IPS DF 4.7 (cell line): ENCODE measurements around the gene COG7.
"Not testable (repeated sequence)": the region's sequence is repeated elsewhere in the genome, so short reads cannot be mapped to it uniquely, and the experiment has no call there.

ENCODE experiments used
- DNase-seq: peaks from one replicate; pipeline ENCODE4 v3.0.0-alpha.2; 2013; ENCODE audit warnings: low spot score; ENCODE audit errors: extremely low read depth

COG7 gene

GRCh38 chr16:23410176-23410575 lies 42.8 kb downstream of the COG7 start:
- DNase-seq, result no peak

- no peak for DNase-seq
Observed at GRCh38 chr16:23409522-23409921, 43.5 kb downstream of the COG7 start.

DNA sequence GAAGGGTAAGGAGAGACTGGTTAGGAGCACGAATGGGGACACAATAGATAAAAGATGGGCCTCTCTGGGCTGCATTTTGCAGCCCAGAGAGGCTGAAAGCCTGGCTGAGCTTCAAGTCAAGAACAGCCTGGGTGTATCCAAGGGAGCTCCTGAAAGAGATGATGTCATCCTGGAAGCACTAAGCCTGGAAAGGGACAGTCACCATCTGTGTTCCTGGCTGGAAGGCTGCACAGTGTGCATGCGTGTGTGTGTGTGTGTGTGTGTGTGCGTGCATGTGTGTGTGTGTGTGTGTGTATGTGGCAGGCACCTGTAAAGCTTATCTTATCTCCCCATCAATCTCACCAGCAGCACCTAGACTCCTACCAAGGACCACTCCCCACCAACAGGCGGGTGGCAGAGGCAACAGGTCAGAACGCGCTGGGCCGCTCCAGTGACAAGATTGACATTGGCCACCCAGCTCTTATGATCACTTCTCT lies 44.1 kb downstream of the COG7 start:
- no peak for DNase-seq

- no peak for DNase-seq
Observed at GRCh38 chr16:23408242-23408822, 44.7 kb downstream of the COG7 start.

GRCh38 chr16:23407436-23408127 lies 45.4 kb downstream of the COG7 start:
- no peak for DNase-seq

- DNase-seq, result no peak
Observed at GRCh38 chr16:23406546-23407240, 46.3 kb downstream of the COG7 start.

DNA sequence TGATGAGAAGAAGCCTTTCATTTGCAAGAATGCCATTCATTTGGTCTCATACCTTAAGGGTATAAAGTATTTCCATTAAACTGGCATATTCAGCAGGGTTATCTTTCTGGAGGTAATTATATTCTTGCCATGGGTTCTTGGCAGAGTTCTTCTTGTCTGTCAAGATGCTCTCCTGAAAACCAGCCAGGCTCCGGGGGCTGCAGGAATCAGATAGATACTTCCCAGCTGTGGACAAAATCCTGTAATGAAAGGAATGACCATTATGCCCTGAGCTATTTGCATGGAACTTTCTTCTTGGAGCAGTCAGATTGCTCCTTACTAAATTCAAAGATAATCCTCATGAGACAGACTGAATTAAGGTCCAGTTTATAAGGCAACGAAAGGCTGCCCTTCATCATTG lies 47.0 kb downstream of the COG7 start:
- DNase-seq, result no peak

DNA sequence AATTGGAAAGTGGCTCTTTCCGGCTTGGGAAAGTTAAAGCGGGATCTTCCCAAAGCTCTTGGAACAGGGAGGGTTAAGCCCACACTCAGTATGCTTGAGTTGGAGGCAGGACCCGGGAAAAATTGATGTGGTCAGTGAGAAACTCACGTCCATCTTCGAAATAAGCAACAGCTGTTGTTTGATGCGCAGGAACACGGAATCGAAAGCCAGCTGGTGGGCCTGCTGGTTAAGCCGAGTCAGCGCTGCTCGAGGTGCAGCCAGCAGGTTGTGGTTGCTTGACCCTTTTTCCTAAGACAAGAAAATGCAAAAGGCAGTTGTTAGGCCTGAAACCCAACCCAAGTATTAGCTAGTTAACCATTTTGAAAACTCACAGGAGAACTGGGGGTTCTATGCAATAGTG lies 49.4 kb downstream of the COG7 start:
- DNase-seq, result no peak

DNA sequence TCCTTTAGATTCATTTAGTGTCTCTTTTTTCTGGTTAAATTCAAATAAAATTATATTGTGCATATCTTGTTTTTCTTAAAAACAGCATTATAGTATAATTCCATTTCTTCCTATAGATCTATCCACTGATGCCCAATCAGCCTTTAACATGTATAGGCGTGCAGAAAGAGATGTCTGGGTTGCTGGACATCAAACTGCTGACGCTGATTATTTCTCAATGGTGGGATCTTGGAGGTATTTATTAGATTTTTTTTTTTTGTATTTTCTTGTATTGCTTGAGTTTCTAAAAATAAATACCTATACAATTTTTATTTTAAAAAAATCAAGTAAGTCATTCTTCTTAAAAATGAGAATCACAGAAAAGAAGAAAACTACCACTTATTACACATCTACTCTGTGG lies 50.9 kb downstream of the COG7 start:
- DNase-seq, result no peak

DNA sequence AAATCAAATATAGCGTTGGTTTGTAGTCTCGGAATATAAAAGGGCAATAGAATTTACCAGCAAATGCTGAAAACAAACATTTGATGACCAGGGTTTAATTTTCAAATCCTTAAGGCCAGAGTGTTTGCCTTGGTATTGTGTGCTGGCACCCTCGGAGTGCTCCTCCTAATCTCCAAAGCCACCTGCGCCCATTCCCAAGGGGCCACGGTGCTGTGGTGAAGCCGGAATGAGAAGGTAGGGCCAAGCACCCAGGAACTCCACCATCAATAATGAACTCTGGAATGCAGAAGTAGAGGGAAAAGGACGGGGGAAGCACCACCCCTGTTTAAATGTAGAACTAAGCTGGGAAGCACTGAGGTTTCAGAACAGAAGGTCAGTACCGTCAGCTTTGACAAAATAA lies 51.9 kb downstream of the COG7 start:
- DNase-seq, result no peak

- not testable (repeated sequence) for DNase-seq
Observed at GRCh38 chr16:23400447-23400846, 52.5 kb downstream of the COG7 start.

DNA sequence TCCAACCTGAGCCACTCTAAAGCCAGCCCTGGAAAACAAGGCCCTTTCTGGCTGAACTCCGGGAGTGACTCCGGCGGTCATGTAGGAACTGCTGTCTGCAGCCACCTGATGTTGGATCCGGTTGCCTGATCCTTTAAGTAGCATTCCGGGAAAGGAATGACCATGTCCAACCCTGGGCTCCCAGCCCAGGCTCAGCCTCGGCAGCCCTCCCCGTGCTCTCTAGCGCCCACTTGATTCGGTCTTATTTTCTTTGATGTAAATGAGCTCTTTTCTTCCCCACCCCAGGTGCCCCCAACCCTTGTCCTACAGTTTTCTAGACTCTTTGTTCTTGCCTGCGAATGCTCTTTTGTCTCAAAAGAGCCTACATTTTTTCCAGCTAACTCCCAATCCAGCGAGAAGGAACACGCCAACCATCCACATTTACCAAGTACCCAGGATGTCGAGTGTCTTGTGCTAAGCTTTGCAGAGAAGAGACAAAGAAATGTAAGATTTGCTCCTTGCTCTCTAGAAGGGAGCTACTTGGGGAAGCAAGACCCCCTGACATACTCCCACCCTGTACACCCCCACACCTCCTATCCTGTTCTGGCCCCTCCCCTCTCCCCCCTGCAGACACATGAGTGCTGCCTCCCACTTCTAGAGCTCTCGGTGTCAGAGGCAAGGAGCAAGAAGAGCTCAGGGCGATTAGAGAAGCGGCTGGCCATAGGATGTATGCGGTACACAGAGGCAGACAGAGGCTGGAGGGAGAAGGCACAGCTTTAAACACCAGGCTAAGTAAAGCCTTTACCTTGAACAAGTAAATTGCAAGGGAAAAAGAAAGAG lies 53.8 kb downstream of the COG7 start:
- no peak for DNase-seq

- DNase-seq, result no peak
Observed at GRCh38 chr16:23397464-23397863, 55.5 kb downstream of the COG7 start.

DNA sequence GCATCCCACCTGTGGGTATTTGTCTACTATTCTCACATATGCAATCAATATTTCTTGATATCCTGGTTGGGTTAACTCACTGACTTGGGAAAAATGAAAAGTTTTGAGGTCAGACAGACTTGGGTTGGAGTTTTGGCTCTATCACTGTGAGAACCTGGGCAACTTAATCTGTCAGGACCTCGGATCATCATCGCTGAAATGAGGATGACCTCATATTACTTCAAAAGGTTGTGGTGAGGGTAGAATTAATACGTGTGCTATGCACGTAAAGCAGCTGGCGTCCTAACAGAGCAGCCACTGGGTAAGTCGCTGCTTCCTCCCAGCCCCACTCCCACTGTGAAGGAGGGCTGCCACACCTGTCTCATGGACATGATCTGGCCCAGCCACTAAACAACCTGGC lies 57.3 kb downstream of the COG7 start:
- DNase-seq, result no peak

GRCh38 chr16:23394141-23394831 lies 58.7 kb downstream of the COG7 start:
- no peak for DNase-seq

DNA sequence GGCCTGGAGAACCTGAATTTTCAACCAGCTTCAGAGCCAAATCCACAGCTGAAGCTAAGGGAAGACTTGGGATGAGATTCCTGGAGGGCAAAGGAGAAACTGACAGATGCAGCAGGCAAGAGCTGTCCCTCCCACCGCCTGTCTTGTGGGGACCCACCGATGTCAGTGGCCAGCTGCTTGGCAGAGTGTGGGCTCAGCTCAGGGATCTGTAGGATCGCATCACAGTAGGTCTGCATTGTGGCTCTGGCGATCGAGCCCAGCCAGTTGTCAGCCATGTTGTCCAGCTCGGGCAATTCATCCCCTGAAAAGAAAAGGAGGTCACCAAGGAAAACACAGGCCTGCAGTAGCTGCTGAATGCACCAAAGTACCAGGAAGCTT lies 60.8 kb downstream of the COG7 start:
- no peak for DNase-seq

DNA sequence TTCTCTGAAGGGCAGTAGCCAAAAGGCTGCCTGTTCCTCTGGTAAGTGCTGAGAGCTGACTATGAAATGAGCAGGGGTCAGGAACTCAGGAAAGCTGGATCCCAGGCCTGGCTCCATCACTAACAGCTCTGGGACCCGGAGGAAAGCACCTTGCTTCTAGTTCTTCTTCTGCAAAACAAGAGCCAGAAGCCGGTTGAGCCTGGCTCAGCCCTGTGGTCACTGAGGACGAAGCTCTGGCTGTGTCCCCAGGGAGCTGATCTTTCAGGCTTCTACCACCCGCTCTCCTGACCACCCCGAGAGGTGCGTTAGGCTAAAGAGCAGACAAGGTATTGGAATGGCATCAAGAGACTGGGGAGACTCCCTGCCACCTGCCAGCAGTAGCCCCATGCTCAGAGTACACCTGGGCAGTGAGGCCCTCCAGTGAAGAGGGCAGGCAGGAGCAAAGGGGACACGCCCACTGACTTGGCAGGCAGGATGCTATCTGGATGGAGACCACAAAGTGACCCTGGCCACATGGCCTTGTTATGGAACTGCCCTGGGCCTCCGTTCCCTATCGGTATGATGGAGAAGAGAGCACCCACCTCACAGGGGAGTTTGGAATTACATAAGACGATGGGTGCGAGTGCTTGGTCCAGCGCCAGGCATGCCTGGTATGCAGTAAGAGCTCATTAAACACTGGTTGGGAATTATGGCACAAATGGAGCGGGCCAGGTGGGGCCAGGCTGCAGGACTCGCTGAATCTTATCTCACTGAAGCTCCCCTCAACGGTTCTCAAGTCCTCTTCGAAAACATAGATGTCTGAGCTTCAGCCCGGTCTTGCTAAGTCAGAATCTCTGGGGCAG lies 61.4 kb downstream of the COG7 start:
- no peak for DNase-seq

- not testable (repeated sequence) for DNase-seq
Observed at GRCh38 chr16:23389936-23390335, 63.1 kb downstream of the COG7 start.

DNA sequence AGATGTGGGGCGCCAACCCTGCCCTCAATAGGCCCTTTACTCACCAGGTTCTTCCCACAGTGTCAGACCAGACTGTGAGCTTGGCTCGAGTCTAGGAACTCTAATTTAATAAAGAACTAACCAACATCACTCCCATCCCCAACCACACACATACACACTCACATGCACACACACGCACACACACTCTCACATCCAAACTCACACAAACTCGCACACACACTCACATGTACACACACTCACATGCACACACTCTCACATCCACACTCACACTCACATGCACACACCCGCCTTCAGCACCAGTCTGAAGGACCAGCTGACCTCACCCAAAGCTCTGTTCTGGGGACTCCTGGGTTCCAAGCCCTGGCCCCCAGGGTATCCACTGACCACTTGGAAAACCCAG lies 63.8 kb downstream of the COG7 start:
- no peak for DNase-seq

DNA sequence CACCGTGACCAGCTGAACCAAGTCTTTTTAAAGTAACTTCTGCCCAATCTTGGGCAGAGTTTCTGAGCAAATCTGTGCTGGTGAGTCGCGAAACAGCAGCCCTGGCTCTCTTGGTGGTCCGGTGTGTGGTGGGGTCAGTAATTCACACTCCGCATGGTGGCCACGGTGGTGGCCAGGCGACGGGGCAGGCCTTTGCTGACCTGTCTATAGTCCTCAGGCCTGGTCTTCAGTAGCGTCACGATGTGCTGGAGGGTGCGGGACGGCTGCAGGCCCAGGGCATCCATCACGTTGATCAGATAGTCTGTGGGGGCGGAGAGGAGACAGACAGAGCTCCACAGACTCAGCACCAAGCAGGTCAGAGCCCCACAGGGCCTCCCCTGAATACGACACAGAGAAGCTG lies 64.2 kb downstream of the COG7 start:
- no peak for DNase-seq
